Glutamatergic neuron (in vitro differentiated cells): ENCODE results near the gene TPRG1L. TPM values are rescaled to one million over a fixed set of nuclear protein-coding genes. Genes with fewer than 3 reads are reported as not detected.

Experiments
- DNase-seq: peaks from one replicate; pipeline ENCODE4 v3.0.0; 2022
- H3K27ac Mint-ChIP-seq: one replicate; pipeline ENCODE4 v1.8.0; 2020; ENCODE audit warnings: mild to moderate bottlenecking, mixed read lengths, inconsistent platforms; ENCODE audit not compliant: unreplicated experiment
- H3K27me3 Mint-ChIP-seq: one replicate; pipeline ENCODE4 v1.8.0; 2020; ENCODE audit warnings: mild to moderate bottlenecking, moderate library complexity, mixed read lengths, inconsistent platforms; ENCODE audit not compliant: unreplicated experiment
- H3K36me3 Mint-ChIP-seq: one replicate; pipeline ENCODE4 v1.8.0; 2020; ENCODE audit warnings: mild to moderate bottlenecking, mixed read lengths, inconsistent platforms; ENCODE audit not compliant: unreplicated experiment
- H3K4me1 Mint-ChIP-seq: one replicate; pipeline ENCODE4 v1.8.0; 2020; ENCODE audit warnings: mild to moderate bottlenecking, low read depth, mixed read lengths, inconsistent platforms; ENCODE audit not compliant: unreplicated experiment
- H3K4me3 Mint-ChIP-seq: one replicate; pipeline ENCODE4 v1.8.0; 2020; ENCODE audit warnings: mild to moderate bottlenecking, mixed read lengths, inconsistent platforms; ENCODE audit not compliant: unreplicated experiment
- H3K9me3 Mint-ChIP-seq: one replicate; pipeline ENCODE4 v1.8.0; 2020; ENCODE audit warnings: mild to moderate bottlenecking, moderate library complexity, mixed read lengths, inconsistent platforms; ENCODE audit not compliant: unreplicated experiment
- CTCF ChIP-seq: fragments of 200-600 bp; sonication (generic); IDR thresholded peaks from one replicate; pipeline ENCODE4 v1.5.0; 2021; ENCODE audit not compliant: partially characterized antibody, unreplicated experiment
- total RNA-seq: library from RNA; stranded (reverse); fragmentation: NEBNext Ultra II Directional; extraction: Animal tissue kit (Norgen Biotek cat#: 25700); gene quantifications from one replicate; pipeline ENCODE4 v1.2.1, GENCODE V29; 2021; ENCODE audit not compliant: unreplicated experiment

TPRG1L gene
- total RNA-seq, 1 donor from 2014 or later: 43.1 TPM

- TF ChIP-seq CTCF: no peak
- H3K9me3 Mint-ChIP-seq: peaks cover 5% of the 10 kb centered on the region
- H3K27me3 Mint-ChIP-seq: peaks cover 14% of the 10 kb centered on the region
- H3K4me3 Mint-ChIP-seq: peak overlapping the region; percentile 87
- H3K36me3 Mint-ChIP-seq: no peaks in the 10 kb centered on the region
- no peak overlapping the region for H3K27ac Mint-ChIP-seq
- peak; percentile 60 for DNase-seq
- H3K4me1 Mint-ChIP-seq: peaks cover 20% of the 10 kb centered on the region
These were observed 27.9 kb downstream of the TPRG1L start for GRCh38 chr1:3652548-3653285.

GRCh38 chr1:3653286-3653618, 28.4 kb downstream of the TPRG1L start:
- peak overlapping the region; percentile 68 for H3K27ac Mint-ChIP-seq
- peaks cover 14% of the 10 kb centered on the region for H3K27me3 Mint-ChIP-seq
- no peaks in the 10 kb centered on the region for H3K36me3 Mint-ChIP-seq
- H3K4me3 Mint-ChIP-seq: peak overlapping the region; percentile 87
- DNase-seq: no peak
- no peak for TF ChIP-seq CTCF
- H3K9me3 Mint-ChIP-seq: peaks cover 10% of the 10 kb centered on the region
- peaks cover 23% of the 10 kb centered on the region for H3K4me1 Mint-ChIP-seq

DNA sequence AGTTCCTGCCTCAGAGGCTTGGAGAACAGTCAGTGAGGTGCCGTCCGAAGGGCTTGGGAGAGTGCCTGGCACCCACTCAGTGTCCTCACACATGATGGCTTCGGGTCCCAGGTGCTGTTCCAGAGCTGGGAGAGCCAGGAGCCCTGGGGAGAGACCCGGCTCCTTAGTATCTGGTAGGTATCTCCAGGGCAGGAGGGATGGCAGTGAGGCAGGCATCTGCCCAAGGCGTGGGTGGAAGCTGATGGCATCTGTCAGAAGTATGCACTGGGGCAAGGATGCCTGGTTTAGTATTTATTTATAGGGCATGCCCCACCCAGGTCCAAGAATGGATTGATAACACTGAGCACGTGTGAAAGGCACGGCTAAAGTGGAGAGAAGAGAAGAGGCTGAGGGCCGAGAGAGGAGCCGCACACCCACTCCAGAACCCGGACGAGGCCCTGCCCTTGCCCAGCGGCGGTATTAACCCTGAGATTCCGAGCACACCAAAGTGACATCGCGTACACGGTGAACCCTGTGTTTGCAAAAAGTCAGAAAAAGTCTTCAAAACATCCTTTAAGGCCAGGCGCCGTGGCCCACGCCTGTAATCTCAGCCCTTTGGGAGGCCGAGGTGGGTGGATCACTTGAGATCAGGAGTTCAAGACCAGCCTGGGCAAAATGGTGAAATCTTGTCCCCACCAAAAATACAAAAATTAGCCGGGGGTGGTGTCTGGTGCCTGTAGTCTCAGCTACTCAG, 29.9 kb downstream of the TPRG1L start:
- Mint-ChIP-seq H3K4me1 (peaks cover 29% of the 10 kb centered on the region), H3K36me3 (no peaks in the 10 kb centered on the region), H3K9me3 (peaks cover 12% of the 10 kb centered on the region), H3K4me3 (no peak overlapping the region), H3K27me3 (peaks cover 14% of the 10 kb centered on the region), H3K27ac (no peak overlapping the region)
- DNase-seq: peak; percentile 10
- TF ChIP-seq CTCF: no peak

DNA sequence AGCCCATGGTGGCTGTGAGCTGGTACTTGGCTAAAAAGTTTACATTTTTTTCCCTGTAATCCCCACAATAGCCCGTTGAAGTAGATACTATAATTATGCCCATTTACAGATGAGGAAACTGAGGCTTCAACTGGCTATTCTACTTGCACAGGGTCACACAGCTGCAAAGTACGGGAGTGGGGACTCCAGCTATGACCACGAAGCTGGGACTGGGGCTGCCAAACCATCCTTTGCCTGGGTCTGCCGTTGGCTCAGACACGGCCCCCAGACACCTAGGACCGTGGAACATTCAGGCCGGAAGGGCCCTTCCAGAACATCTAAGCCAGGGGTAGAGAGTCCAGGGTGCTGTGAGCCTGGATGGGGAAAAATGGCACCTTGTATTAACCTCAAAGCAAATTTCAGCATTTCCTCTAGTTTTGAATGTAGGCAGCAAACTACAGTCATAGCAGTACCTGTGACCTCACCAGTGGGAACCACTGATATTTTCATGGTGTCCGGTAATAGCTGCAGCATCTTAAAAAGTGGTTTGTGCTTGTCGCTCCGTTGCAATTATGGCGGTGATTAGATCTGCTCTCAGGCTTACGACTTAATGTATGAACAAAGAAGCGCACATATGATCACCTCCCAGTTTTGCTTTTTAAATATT, 31.8 kb downstream of the TPRG1L start:
- TF ChIP-seq CTCF: no peak
- H3K36me3 Mint-ChIP-seq: no peaks in the 10 kb centered on the region
- peaks cover 11% of the 10 kb centered on the region for H3K27me3 Mint-ChIP-seq
- peaks cover 11% of the 10 kb centered on the region for H3K9me3 Mint-ChIP-seq
- peaks cover 29% of the 10 kb centered on the region for H3K4me1 Mint-ChIP-seq
- no peak overlapping the region for H3K4me3 Mint-ChIP-seq
- H3K27ac Mint-ChIP-seq: no peak overlapping the region
- DNase-seq: peak; percentile 3

DNA sequence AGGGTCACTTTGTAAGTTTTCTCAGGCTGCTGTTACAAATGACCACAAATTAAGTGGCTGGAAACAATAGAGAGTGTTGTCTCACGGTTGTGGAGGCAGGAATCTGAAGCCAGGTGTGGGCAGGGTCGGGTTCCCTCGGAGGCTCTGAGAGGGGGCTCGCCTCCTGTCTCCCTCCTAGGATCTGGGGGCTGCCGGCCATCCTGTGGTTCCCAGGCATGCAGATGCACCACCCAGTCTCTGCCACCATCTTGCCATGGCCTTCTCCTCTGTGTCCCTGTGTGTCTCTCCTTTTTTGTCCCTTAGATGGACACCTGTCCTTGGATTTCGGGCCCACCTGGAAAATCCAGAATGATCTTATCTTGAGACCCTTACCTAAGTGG, 32.3 kb downstream of the TPRG1L start:
- peak; percentile 10 for DNase-seq
- Mint-ChIP-seq H3K27ac (peak overlapping the region; percentile 28), H3K27me3 (peaks cover 11% of the 10 kb centered on the region), H3K4me1 (peaks cover 31% of the 10 kb centered on the region), H3K4me3 (no peak overlapping the region), H3K36me3 (no peaks in the 10 kb centered on the region), H3K9me3 (peaks cover 11% of the 10 kb centered on the region)
- no peak for TF ChIP-seq CTCF
